ENCODE results near the gene RRM1. TPM values are rescaled to one million over a fixed set of nuclear protein-coding genes. Genes with fewer than 3 reads are reported as not detected.
A peak's percentile ranks its signal among the peaks of the same experiment; 100 is the strongest.

Gene RRM1
- total and polyA plus RNA-seq, 2 of the 13 experiments (the other 11 are each of a cell fraction or from before 2014, with no cell fraction given) = 17.3 to 108 TPM

- CTCF ChIA-PET (ENCODE audit: low intra/inter-chr PET ratio, low total read pairs) = interaction anchor here (2.7 kb wide), 1 partner anchor 216 kb away, joined by 30 read pairs; the partner anchor contains the start of gene STIM1
- peaks cover 11 to 24% of the 10 kb centered on the region in 2 experiments for H3K36me3 ChIP-seq (replicated peaks in 1 of 2; ENCODE audit: control insufficient read depth in 1 of 2, insufficient read depth in 2 of 2, low read length in 2 of 2)
- POLR2A ChIA-PET = interaction anchor here (2.5 kb wide), 1 partner anchor 217 kb away, joined by 15 read pairs; the partner anchor contains the start of gene STIM1
- no peaks in the 10 kb centered on the region for H3K4me1 ChIP-seq (ENCODE audit: insufficient read depth, low read length)
- in situ Hi-C loops (cut with HindIII; ENCODE audit: extremely low pct_ligation_motif_present, low pct_unique_long_range_greater_than_20kb) = loop anchor here (5.0 kb wide), 1 partner anchor 224 kb away; no protein-coding TSS in a partner anchor
- H3K27me3 ChIP-seq (ENCODE audit: control insufficient read depth in 1 of 2, insufficient read depth in 2 of 2, low read length in 2 of 2) = no peaks in the 10 kb centered on the region
- no peak for DNase-seq (ENCODE audit: low spot score)
- no peak overlapping the region for H3K4me3 ChIP-seq (replicated peaks in 1 of 3; ENCODE audit: insufficient read depth in 1 of 3, low read depth in 2 of 3, low read length in 3 of 3)
- no peak for ATAC-seq
- no peak overlapping the region for H3K9ac ChIP-seq (ENCODE audit: insufficient read depth, low read depth, low read length)
- no TSS peak for BruUV-seq (replicated peaks)
- H3K4me2 ChIP-seq (ENCODE audit: low read depth, low read length) = no peak overlapping the region
- no peaks in the 10 kb centered on the region for H3K9me3 ChIP-seq (ENCODE audit: low read length)
- H3K27ac ChIP-seq (ENCODE audit: extremely low read length, insufficient read depth, low read length) = no peak overlapping the region
- H4K20me1 ChIP-seq (ENCODE audit: insufficient read depth, low read length) = no peaks in the 10 kb centered on the region
- no peak overlapping the region for H2AFZ ChIP-seq (ENCODE audit: low read length)
- H3K79me2 ChIP-seq (ENCODE audit: insufficient read depth, low read length) = no peaks in the 10 kb centered on the region
- TF ChIP-seq ZNF616 (CRISPR knock-in tag; IDR thresholded peaks at IDR 0.05; ENCODE audit: low read depth) (no peak), ZNF121 (CRISPR knock-in tag; IDR thresholded peaks at IDR 0.05) (peak; percentile 19; the same call in 1 of the 2 replicates)
- intact Hi-C loops (cut with micrococcal nuclease; ENCODE audit: unreplicated experiment) = no loop called here
- no peak for FAIRE-seq
Observed at GRCh38 chr11:4071325-4071724, 23.3 kb upstream of the RRM1 start.

- no peak overlapping the region for H3K27ac ChIP-seq (ENCODE audit: extremely low read length, insufficient read depth, low read length)
- H3K4me2 ChIP-seq (ENCODE audit: low read depth, low read length) = no peak overlapping the region
- no peak overlapping the region for H3K4me3 ChIP-seq (replicated peaks in 1 of 3; ENCODE audit: insufficient read depth in 1 of 3, low read depth in 2 of 3, low read length in 3 of 3)
- H4K20me1 ChIP-seq (ENCODE audit: insufficient read depth, low read length) = no peaks in the 10 kb centered on the region
- no peaks in the 10 kb centered on the region for H3K9me3 ChIP-seq (ENCODE audit: low read length)
- no TSS peak for BruUV-seq (replicated peaks)
- no peak overlapping the region for H2AFZ ChIP-seq (ENCODE audit: low read length)
- H3K4me1 ChIP-seq (ENCODE audit: insufficient read depth, low read length) = no peaks in the 10 kb centered on the region
- no peaks in the 10 kb centered on the region for H3K79me2 ChIP-seq (ENCODE audit: insufficient read depth, low read length)
- POLR2A ChIA-PET = interaction anchor here (2.5 kb wide), 1 partner anchor 217 kb away, joined by 15 read pairs; the partner anchor contains the start of gene STIM1
- H3K27me3 ChIP-seq (ENCODE audit: control insufficient read depth in 1 of 2, insufficient read depth in 2 of 2, low read length in 2 of 2) = no peaks in the 10 kb centered on the region
- peak; percentile 62 for ATAC-seq
- no peak overlapping the region for H3K9ac ChIP-seq (ENCODE audit: insufficient read depth, low read depth, low read length)
- no peak for DNase-seq (ENCODE audit: low spot score)
- CTCF ChIA-PET (ENCODE audit: low intra/inter-chr PET ratio, low total read pairs) = interaction anchor here (1.2 to 2.7 kb wide), 4 partner anchors 217 to 248 kb away, joined by 4 to 30 read pairs (median 16); partner anchors contain the start of gene STIM1
- intact Hi-C loops (cut with micrococcal nuclease; ENCODE audit: unreplicated experiment) = loop anchor here (1.0 kb wide), 5 partner anchors 130 to 264 kb away; partner anchors contain the start of genes PGAP2 and STIM1
- no peak for FAIRE-seq
- H3K36me3 ChIP-seq (replicated peaks in 1 of 2; ENCODE audit: control insufficient read depth in 1 of 2, insufficient read depth in 2 of 2, low read length in 2 of 2) = peaks cover 11 to 24% of the 10 kb centered on the region in 2 experiments
- in situ Hi-C loops (cut with HindIII; ENCODE audit: extremely low pct_ligation_motif_present, low pct_unique_long_range_greater_than_20kb) = loop anchor here (5.0 kb wide), 1 partner anchor 225 kb away; no protein-coding TSS in a partner anchor
- TF ChIP-seq, protein P1, sequence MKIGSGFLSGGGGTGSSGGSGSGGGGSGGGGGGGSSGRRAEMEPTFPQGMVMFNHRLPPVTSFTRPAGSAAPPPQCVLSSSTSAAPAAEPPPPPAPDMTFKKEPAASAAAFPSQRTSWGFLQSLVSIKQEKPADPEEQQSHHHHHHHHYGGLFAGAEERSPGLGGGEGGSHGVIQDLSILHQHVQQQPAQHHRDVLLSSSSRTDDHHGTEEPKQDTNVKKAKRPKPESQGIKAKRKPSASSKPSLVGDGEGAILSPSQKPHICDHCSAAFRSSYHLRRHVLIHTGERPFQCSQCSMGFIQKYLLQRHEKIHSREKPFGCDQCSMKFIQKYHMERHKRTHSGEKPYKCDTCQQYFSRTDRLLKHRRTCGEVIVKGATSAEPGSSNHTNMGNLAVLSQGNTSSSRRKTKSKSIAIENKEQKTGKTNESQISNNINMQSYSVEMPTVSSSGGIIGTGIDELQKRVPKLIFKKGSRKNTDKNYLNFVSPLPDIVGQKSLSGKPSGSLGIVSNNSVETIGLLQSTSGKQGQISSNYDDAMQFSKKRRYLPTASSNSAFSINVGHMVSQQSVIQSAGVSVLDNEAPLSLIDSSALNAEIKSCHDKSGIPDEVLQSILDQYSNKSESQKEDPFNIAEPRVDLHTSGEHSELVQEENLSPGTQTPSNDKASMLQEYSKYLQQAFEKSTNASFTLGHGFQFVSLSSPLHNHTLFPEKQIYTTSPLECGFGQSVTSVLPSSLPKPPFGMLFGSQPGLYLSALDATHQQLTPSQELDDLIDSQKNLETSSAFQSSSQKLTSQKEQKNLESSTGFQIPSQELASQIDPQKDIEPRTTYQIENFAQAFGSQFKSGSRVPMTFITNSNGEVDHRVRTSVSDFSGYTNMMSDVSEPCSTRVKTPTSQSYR (CRISPR knock-in tag; IDR thresholded peaks at IDR 0.05; ENCODE audit: borderline replicate concordance) = no peak
- no peak for TF ChIP-seq ZNF160 (CRISPR knock-in tag; IDR thresholded peaks at IDR 0.05)
- no peak for TF ChIP-seq HNRNPK (IDR thresholded peaks at IDR 0.05; ENCODE audit: low read depth, low read length, poor library complexity, severe bottlenecking)
- no peak for TF ChIP-seq GTF3A (CRISPR knock-in tag; conservative IDR thresholded peaks at IDR 0.05)
- TF ChIP-seq POLR2A (IDR thresholded peaks at IDR 0.05; ENCODE audit: insufficient read depth in 1 of 2, low read depth in 2 of 2, low read length in 2 of 2) = no peak
- TF ChIP-seq, protein P2, sequence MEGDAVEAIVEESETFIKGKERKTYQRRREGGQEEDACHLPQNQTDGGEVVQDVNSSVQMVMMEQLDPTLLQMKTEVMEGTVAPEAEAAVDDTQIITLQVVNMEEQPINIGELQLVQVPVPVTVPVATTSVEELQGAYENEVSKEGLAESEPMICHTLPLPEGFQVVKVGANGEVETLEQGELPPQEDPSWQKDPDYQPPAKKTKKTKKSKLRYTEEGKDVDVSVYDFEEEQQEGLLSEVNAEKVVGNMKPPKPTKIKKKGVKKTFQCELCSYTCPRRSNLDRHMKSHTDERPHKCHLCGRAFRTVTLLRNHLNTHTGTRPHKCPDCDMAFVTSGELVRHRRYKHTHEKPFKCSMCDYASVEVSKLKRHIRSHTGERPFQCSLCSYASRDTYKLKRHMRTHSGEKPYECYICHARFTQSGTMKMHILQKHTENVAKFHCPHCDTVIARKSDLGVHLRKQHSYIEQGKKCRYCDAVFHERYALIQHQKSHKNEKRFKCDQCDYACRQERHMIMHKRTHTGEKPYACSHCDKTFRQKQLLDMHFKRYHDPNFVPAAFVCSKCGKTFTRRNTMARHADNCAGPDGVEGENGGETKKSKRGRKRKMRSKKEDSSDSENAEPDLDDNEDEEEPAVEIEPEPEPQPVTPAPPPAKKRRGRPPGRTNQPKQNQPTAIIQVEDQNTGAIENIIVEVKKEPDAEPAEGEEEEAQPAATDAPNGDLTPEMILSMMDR (CRISPR knock-in tag; IDR thresholded peaks at IDR 0.05) = no peak
- TF ChIP-seq, protein P3, sequence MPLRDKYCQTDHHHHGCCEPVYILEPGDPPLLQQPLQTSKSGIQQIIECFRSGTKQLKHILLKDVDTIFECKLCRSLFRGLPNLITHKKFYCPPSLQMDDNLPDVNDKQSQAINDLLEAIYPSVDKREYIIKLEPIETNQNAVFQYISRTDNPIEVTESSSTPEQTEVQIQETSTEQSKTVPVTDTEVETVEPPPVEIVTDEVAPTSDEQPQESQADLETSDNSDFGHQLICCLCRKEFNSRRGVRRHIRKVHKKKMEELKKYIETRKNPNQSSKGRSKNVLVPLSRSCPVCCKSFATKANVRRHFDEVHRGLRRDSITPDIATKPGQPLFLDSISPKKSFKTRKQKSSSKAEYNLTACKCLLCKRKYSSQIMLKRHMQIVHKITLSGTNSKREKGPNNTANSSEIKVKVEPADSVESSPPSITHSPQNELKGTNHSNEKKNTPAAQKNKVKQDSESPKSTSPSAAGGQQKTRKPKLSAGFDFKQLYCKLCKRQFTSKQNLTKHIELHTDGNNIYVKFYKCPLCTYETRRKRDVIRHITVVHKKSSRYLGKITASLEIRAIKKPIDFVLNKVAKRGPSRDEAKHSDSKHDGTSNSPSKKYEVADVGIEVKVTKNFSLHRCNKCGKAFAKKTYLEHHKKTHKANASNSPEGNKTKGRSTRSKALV (CRISPR knock-in tag; IDR thresholded peaks at IDR 0.05) = no peak
- no peak for TF ChIP-seq ZNF782 (CRISPR knock-in tag; IDR thresholded peaks at IDR 0.05; ENCODE audit: borderline replicate concordance)
- no peak for TF ChIP-seq ZNF180 (CRISPR knock-in tag; IDR thresholded peaks at IDR 0.05; ENCODE audit: borderline replicate concordance, low read depth)
- TF ChIP-seq HDAC1 (CRISPR knock-in tag; IDR thresholded peaks at IDR 0.05) = no peak
Observed at GRCh38 chr11:4071914-4072313, 22.7 kb upstream of the RRM1 start.

Data from HepG2 (cell line).